ENCODE results near the gene MAPK4.

GRCh38 chr18:50560681-50561629, 1.1 kb downstream of the MAPK4 start:
- no peak for TF ChIP-seq CTCF (tag by site-specific recombination; IDR thresholded peaks at IDR 0.05)
- no peak for TF ChIP-seq ZBTB1 (tag by site-specific recombination; IDR thresholded peaks at IDR 0.05)
- no peak for TF ChIP-seq ZNF146 (tag by site-specific recombination; IDR thresholded peaks at IDR 0.05)
- no peak for TF ChIP-seq REST (tag by site-specific recombination; IDR thresholded peaks at IDR 0.05)
- no peak for TF ChIP-seq ZNF639 (tag by site-specific recombination; IDR thresholded peaks at IDR 0.05)
- peak; percentile 26; the same call in 1 of the 2 replicates for TF ChIP-seq ZEB2 (tag by site-specific recombination; IDR thresholded peaks at IDR 0.05)
- TF ChIP-seq ZNF580 (tag by site-specific recombination; IDR thresholded peaks at IDR 0.05): no peak; the same call in 1 of the 2 replicates
- TF ChIP-seq ZNF416 (tag by site-specific recombination; IDR thresholded peaks at IDR 0.05): no peak
- TF ChIP-seq ZNF571 (tag by site-specific recombination; IDR thresholded peaks at IDR 0.05): no peak

Data from HEK293 (cell line).